Epithelial cell of proximal tubule (primary cell): ENCODE data around the gene FBXW7. TPM values are rescaled to one million over a fixed set of nuclear protein-coding genes. Genes with fewer than 3 reads are reported as not detected.

ENCODE experiments used
- DNase-seq: peaks from one replicate; pipeline ENCODE4 v3.0.0-alpha.2; 2011; ENCODE audit warnings: low read depth
- H3K4me3 ChIP-seq: 2 replicates; pipeline ENCODE4 v1.5.1; 2011; ENCODE audit warnings: low read depth, mild to moderate bottlenecking, low read length
- CTCF ChIP-seq: conservative IDR thresholded peaks from 2 replicates; pipeline ENCODE4 v1.5.1; 2012; ENCODE audit warnings: low read depth, mild to moderate bottlenecking, low read length
- total RNA-seq: library from RNA; depleted of rRNA; stranded (reverse); fragments of >200 nt; gene quantifications from 2 replicates; pipeline ENCODE4 v1.2.3, GENCODE V29; 2015

Gene FBXW7
- total RNA-seq, 1 donor from 2014 or later = 32.9 TPM

- TF ChIP-seq CTCF = no peak
- DNase-seq = no peak
- H3K4me3 ChIP-seq = no peak overlapping the region
Observed at GRCh38 chr4:152389359-152389758, 146.5 kb downstream of the FBXW7 start.

DNA sequence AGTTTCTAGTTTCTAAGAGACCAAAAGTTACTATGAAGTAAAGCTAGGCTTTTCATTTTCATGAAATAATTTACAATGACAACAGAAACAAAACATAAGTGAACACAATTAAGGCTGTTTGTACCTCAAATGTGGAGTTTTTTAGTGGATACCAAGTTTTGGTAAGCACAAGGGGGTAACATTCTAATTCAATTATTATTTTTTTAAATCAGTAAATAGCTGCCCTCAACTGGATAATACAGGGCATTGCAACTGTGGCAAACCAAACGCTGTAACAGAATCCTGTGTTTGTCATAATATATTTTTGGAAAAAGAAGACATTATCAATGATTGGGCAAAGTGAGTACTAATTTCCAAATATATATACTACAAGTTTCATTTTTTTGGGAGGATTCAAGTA is 150.3 kb downstream of the FBXW7 start:
- peak; percentile 65 for TF ChIP-seq CTCF
- no peak for DNase-seq
- H3K4me3 ChIP-seq = no peak overlapping the region

DNA sequence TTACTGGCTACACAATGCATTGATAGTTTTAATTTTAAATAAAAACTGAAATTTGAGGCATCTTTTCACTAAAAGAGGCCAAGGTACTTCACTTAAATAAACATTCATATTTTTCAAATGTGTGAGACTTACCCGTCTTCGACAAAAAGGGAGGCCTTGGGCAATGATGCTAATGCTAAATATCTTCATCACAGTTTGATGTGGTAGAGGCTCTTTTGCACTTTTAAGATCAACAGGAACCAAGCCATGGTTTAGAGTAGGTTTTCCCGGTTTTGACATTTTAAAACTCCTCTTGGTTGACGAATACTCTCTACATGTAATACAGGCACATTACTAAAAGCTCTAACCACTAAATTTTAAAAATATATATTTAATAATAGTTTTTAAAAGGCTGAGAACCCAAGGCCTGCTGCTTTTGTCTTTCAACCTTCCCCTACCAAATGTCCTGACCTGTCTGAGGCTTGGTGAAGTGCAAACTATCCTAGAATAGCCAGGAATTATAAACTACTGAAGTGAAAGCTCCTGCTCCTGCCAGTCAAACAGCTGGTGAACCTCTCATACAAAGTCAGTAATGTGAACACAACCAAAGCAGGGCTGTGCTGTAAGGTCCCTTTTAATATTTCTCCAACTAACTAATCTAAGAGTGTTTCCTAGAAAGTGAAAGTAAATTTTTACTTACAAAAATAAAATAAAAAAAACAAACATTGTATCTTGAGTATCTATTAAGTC is 153.7 kb downstream of the FBXW7 start:
- no peak for DNase-seq
- H3K4me3 ChIP-seq = no peak overlapping the region
- no peak for TF ChIP-seq CTCF

DNA sequence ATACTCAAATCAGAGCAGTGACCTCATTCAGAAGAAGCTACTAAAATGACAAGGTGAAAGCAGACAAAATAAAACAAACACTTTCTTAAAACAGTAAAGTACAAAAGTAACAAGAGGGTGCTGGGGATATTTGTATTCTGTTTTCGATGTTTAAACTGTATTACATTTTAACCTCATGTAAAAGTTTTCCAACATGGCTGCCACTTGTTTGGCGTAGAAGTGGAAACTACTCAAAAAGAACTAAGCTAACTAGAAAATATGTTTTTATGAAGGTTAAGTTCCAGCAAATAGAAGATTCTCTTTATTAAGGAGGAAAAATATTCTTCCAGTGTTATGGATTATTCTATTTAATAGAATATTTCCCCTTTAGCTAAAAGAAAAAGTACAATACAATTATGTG is 155.0 kb downstream of the FBXW7 start:
- H3K4me3 ChIP-seq = no peak overlapping the region
- TF ChIP-seq CTCF = no peak
- DNase-seq = no peak

- no peak overlapping the region for H3K4me3 ChIP-seq
- no peak for TF ChIP-seq CTCF
- DNase-seq = no peak
Observed at GRCh38 chr4:152380185-152380584, 155.7 kb downstream of the FBXW7 start.

DNA sequence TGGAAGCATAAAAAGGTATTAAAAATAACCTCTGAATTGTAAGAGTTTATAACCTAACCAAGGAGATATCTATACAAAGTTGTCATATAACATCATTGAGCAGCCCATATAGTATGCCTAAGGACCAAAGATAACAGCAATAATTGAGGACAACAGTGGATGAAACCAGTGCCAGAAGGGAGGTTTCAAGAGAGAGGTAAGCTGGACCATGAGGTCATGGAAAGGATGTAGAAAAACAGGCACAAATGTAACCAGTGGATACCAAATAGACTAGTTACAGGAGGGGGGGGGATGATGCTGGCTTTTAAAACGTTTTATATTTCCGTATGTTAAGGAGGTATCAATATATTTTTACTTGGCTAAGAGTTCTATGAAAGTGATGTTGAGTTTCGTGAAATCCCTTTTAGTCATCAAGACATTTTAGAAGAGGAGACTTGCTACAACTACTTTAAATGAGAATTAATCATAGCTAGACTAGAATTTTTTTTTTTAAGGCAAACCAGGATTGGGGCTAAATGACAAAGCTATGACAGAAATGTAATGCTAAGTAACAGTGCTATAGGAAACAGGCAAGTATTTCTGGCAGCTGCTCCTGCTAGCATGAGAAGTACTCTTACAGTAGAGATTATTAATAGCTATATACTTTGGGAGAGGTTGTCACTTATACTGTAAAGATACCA is 161.1 kb downstream of the FBXW7 start:
- H3K4me3 ChIP-seq = no peak overlapping the region
- no peak for TF ChIP-seq CTCF
- no peak for DNase-seq

DNA sequence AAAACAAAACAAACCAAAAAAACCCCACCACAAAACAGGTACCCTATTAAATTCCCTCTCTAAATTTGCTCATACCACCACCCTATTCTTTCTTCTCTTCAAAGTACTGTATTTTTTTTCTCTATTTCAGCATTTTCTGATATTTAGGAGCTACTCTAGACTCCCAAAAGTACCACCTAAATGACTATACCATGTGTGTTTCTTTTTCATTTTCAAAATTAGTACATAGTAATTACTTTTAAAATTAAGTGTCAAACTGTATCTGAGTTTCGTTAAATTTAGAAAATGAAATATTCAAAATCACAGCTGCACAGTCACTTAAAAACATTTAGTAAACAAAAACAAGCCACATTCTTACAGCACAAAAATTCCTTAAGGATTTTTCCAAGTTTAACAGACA is 161.7 kb downstream of the FBXW7 start:
- no peak for TF ChIP-seq CTCF
- H3K4me3 ChIP-seq = no peak overlapping the region
- DNase-seq = no peak
